ENCODE measurements around the gene DGKG. TPM values are rescaled to one million over a fixed set of nuclear protein-coding genes. Genes with fewer than 3 reads are reported as not detected.
A peak's percentile ranks its signal among the peaks of the same experiment; 100 is the strongest.

The DGKG gene
- total RNA-seq, 4 donors from 2014 or later: 0.79 to 4.0 (median 1.6) TPM

GRCh38 chr3:186200726-186201125, 161.3 kb downstream of the DGKG start:
- WGBS: 70% methylated on average over 3 of the region's 4 CpGs

GRCh38 chr3:186198442-186198841, 163.6 kb downstream of the DGKG start:
- 84% methylated on average over 2 of the region's 2 CpGs for WGBS
- H3K27ac ChIP-seq: no peak overlapping the region
- no peak for DNase-seq (ENCODE audit: low spot score in 2 of 2)
- H3K27me3 ChIP-seq: peaks cover 10% of the 10 kb centered on the region
- peaks cover 9% of the 10 kb centered on the region for H3K4me1 ChIP-seq
- no peaks in the 10 kb centered on the region for H3K36me3 ChIP-seq
- no peak overlapping the region for H3K4me3 ChIP-seq
- no peaks in the 10 kb centered on the region for H3K9me3 ChIP-seq
- TF ChIP-seq CTCF (IDR thresholded peaks at IDR 0.05) (no peak), POLR2A (IDR thresholded peaks at IDR 0.05) (no peak), POLR2AphosphoS5 (IDR thresholded peaks at IDR 0.05) (no peak), EP300 (IDR thresholded peaks at IDR 0.05) (no peak)

More at GRCh38 chr3:186200726-186201125, 161.3 kb downstream of the DGKG start:
- Histone ChIP-seq H3K36me3 (no peaks in the 10 kb centered on the region), H3K4me1 (no peaks in the 10 kb centered on the region), H3K4me3 (no peak overlapping the region), H3K9me3 (no peaks in the 10 kb centered on the region), H3K27me3 (no peaks in the 10 kb centered on the region), H3K27ac (no peak overlapping the region)
- TF ChIP-seq EP300 (IDR thresholded peaks at IDR 0.05): no peak
- TF ChIP-seq CTCF (IDR thresholded peaks at IDR 0.05): no peak
- TF ChIP-seq POLR2A (IDR thresholded peaks at IDR 0.05): no peak
- TF ChIP-seq POLR2AphosphoS5 (IDR thresholded peaks at IDR 0.05): no peak
- no peak for DNase-seq (ENCODE audit: low spot score in 2 of 2)

- Histone ChIP-seq H3K4me1 (peaks cover 12% of the 10 kb centered on the region), H3K27ac (no peak overlapping the region), H3K36me3 (no peaks in the 10 kb centered on the region), H3K4me3 (peak overlapping the region; percentile 46), H3K27me3 (peaks cover 16% of the 10 kb centered on the region), H3K9me3 (no peaks in the 10 kb centered on the region)
- no peak for DNase-seq (ENCODE audit: low spot score in 2 of 2)
- TF ChIP-seq CTCF (IDR thresholded peaks at IDR 0.05): no peak
- 38% methylated on average over 10 of the region's 10 CpGs for WGBS
These were observed 167.6 kb downstream of the DGKG start for GRCh38 chr3:186194451-186194811.

- no peak for DNase-seq (ENCODE audit: low spot score in 2 of 2)
- peaks cover 12% of the 10 kb centered on the region for H3K4me1 ChIP-seq
- 23% methylated on average over 21 of the region's 75 CpGs for WGBS
- H3K4me3 ChIP-seq: peak overlapping the region; percentile 46
- H3K27ac ChIP-seq: no peak overlapping the region
- H3K27me3 ChIP-seq: peaks cover 16% of the 10 kb centered on the region
- no peak for TF ChIP-seq POLR2AphosphoS5 (IDR thresholded peaks at IDR 0.05)
- TF ChIP-seq CTCF (IDR thresholded peaks at IDR 0.05): no peak
- TF ChIP-seq EP300 (IDR thresholded peaks at IDR 0.05): no peak
- TF ChIP-seq POLR2A (IDR thresholded peaks at IDR 0.05): no peak
- no peaks in the 10 kb centered on the region for H3K36me3 ChIP-seq
- H3K9me3 ChIP-seq: no peaks in the 10 kb centered on the region
These were observed 168.2 kb downstream of the DGKG start for GRCh38 chr3:186193534-186194450.

GRCh38 chr3:186192823-186193222, 169.2 kb downstream of the DGKG start:
- no peak overlapping the region for H3K27ac ChIP-seq
- H3K36me3 ChIP-seq: no peaks in the 10 kb centered on the region
- H3K9me3 ChIP-seq: no peaks in the 10 kb centered on the region
- TF ChIP-seq EP300 (IDR thresholded peaks at IDR 0.05) (no peak), CTCF (IDR thresholded peaks at IDR 0.05) (no peak), POLR2AphosphoS5 (IDR thresholded peaks at IDR 0.05) (no peak), POLR2A (IDR thresholded peaks at IDR 0.05) (no peak)
- peaks cover 16% of the 10 kb centered on the region for H3K27me3 ChIP-seq
- no peak overlapping the region for H3K4me3 ChIP-seq
- peaks cover 12% of the 10 kb centered on the region for H3K4me1 ChIP-seq
- WGBS: 58% methylated on average over 6 of the region's 6 CpGs
- no peak for DNase-seq (ENCODE audit: low spot score in 2 of 2)

All from suprapubic skin (tissue), 4 donors.